T-helper 9 cell (primary cell): ENCODE data around the gene NEK1.

Experiments
- DNase-seq: peaks from one replicate; pipeline ENCODE4 v3.0.0-alpha.2; 2020

NEK1 gene

GRCh38 chr4:169352360-169352759 is 260.0 kb downstream of the NEK1 start:
- no peak for DNase-seq

GRCh38 chr4:169351872-169352271 is 260.5 kb downstream of the NEK1 start:
- DNase-seq, result no peak

DNA sequence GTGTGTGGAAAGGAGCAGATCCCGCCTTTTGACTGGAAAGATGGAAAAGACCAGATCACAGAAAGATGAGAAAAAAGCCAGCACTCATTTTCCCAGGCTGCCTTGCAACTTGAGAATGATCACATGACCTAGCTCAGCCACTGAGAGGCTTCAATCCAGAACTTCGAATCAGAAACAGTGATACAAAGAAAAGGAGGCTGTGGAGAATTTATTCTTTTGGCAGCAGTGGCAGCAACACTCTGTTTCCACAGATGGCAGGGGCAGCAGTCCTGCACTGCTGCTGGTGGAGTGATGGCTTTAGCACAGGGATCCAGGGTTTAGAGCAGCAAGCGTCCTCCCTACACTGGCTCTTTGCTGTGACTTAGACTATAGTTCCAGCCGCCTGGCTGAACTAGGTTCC is 263.8 kb downstream of the NEK1 start:
- no peak for DNase-seq

GRCh38 chr4:169346840-169347239 is 265.5 kb downstream of the NEK1 start:
- DNase-seq, result no peak

- DNase-seq, result no peak
Measured at GRCh38 chr4:169345316-169345721, 267.1 kb downstream of the NEK1 start.
